HepG2 (cell line): ENCODE measurements around the gene HAUS1. TPM values are rescaled to one million over a fixed set of nuclear protein-coding genes. Genes with fewer than 3 reads are reported as not detected.

Source experiments
- ATAC-seq: fragments of 200-7000 bp; cut with Tn5 transposase; 3 replicates; pipeline ENCODE4 v1.9.1; 2020; ENCODE audit warnings: mild to moderate bottlenecking, moderate library complexity
- BruUV-seq: library from RNA; stranded (reverse); fragments of 400-500 nt; replicated peaks from 2 replicates; lab custom pipeline; 2021; lab: Mats Ljungman, UMichigan
- CTCF ChIA-PET: fragments of 300-600 bp; formaldehyde crosslinking; extraction: SDS; loops from one replicate; lab custom pipeline; 2021; ENCODE audit warnings: low total read pairs, inconsistent platforms, low intra/inter-chr PET ratio; lab: Yijun Ruan, JAX
- POLR2A ChIA-PET: fragments of 350-600 bp; sonication (Branson Sonifier 250); formaldehyde crosslinking; loops from one replicate; lab custom pipeline; 2020; ENCODE audit warnings: antibody characterized with exemption, inconsistent platforms; lab: Yijun Ruan, JAX
- DNase-seq: peaks from one replicate; pipeline ENCODE4 v3.0.0-alpha.2; 2015; ENCODE audit warnings: low spot score
- FAIRE-seq: peaks from 3 replicates; lab custom pipeline; 2011; peaks lifted over from hg19 to GRCh38; lab: Jason Lieb, UNC
- H2AFZ ChIP-seq: one replicate; pipeline ENCODE4 v1.6.1; 2011; ENCODE audit warnings: low read length, inconsistent platforms
- H3K27ac ChIP-seq: fragments of 300-600 bp; 3 replicates; pipeline ENCODE4 v1.8.0; 2011; ENCODE audit warnings: mixed run types, mild to moderate bottlenecking, mixed read lengths, low read length, inconsistent platforms; ENCODE audit not compliant: insufficient read depth; ENCODE audit errors: extremely low read length
- H3K27me3 ChIP-seq, 2 experiments: fragments of 200-600 bp in 1 of 2; 2 replicates in 1 of 2; 3 replicates in 1 of 2; pipeline versions ENCODE4 v1.6.0 to v1.8.0; 2011; ENCODE audit warnings: low read length in 2 of 2, mild to moderate bottlenecking in 2 of 2, moderate library complexity in 2 of 2, inconsistent platforms in 1 of 2; ENCODE audit not compliant: insufficient read depth in 2 of 2, control insufficient read depth in 1 of 2
- H3K36me3 ChIP-seq, 2 experiments: fragments of 200-600 bp in 1 of 2; replicated peaks in 1 of 2; 2 replicates in 1 of 2; 3 replicates in 1 of 2; pipeline versions ENCODE4 v1.5.1 to v1.8.0; 2011; ENCODE audit warnings: low read length in 2 of 2, inconsistent platforms in 1 of 2; ENCODE audit not compliant: insufficient read depth in 2 of 2, control insufficient read depth in 1 of 2
- H3K4me1 ChIP-seq: 2 replicates; pipeline ENCODE4 v1.5.1; 2012; ENCODE audit warnings: low read length, inconsistent platforms; ENCODE audit not compliant: insufficient read depth
- H3K4me2 ChIP-seq: 2 replicates; pipeline ENCODE4 v1.6.0; 2011; ENCODE audit warnings: low read depth, low read length, inconsistent platforms
- H3K4me3 ChIP-seq, 3 experiments: fragments of 200-600 bp in 1 of 3; sonication (generic), shearing (Covaris generic) in 1 of 3; replicated peaks in 1 of 3; 2 replicates each; pipeline ENCODE4 v1.5.1; 2011 to 2016; ENCODE audit warnings: low read length in 3 of 3, inconsistent platforms in 2 of 3, low read depth in 2 of 3, mild to moderate bottlenecking in 2 of 3, control low read depth in 1 of 3, mixed read lengths in 1 of 3; ENCODE audit not compliant: insufficient read depth in 1 of 3
- H3K79me2 ChIP-seq: one replicate; pipeline ENCODE4 v1.6.1; 2011; ENCODE audit warnings: low read length, inconsistent platforms; ENCODE audit not compliant: insufficient read depth
- H3K9ac ChIP-seq: 2 replicates; pipeline ENCODE4 v1.6.0; 2011; ENCODE audit warnings: mild to moderate bottlenecking, low read depth, low read length, inconsistent platforms; ENCODE audit not compliant: insufficient read depth
- H3K9me3 ChIP-seq: 2 replicates; pipeline ENCODE4 v1.5.1; 2012; ENCODE audit warnings: mild to moderate bottlenecking, low read length
- H4K20me1 ChIP-seq: 2 replicates; pipeline ENCODE4 v1.6.0; 2011; ENCODE audit warnings: inconsistent platforms, mild to moderate bottlenecking, low read length, moderate library complexity; ENCODE audit not compliant: insufficient read depth
- HNRNPH1 ChIP-seq: fragments of 200-400 bp; formaldehyde crosslinking; optimal IDR thresholded peaks from 2 replicates; pipeline ENCODE3; 2017; ENCODE audit warnings: mild to moderate bottlenecking, low read depth, low read length
- HOXD1 ChIP-seq: sonication (generic); formaldehyde crosslinking; IDR thresholded peaks from 2 replicates; pipeline ENCODE4 v1.5.0; 2020; ENCODE audit warnings: missing genetic modification reagents
- MEF2D ChIP-seq: sonication (generic); formaldehyde crosslinking; IDR thresholded peaks from 2 replicates; pipeline ENCODE4 v1.5.1; 2020; ENCODE audit warnings: mild to moderate bottlenecking, missing genetic modification reagents
- RAD21 ChIP-seq: fragments of 450-650 bp; formaldehyde crosslinking; IDR thresholded peaks from 2 replicates; pipeline ENCODE4 v1.5.0; 2020; ENCODE audit warnings: mild to moderate bottlenecking
- SMC3 ChIP-seq: IDR thresholded peaks from 2 replicates; pipeline ENCODE4 v1.6.1; 2011; ENCODE audit warnings: low read length, improper control_type of control experiment
- STAG1 ChIP-seq: sonication (generic); formaldehyde crosslinking; IDR thresholded peaks from 2 replicates; pipeline ENCODE4 v1.4.0; 2020; ENCODE audit warnings: missing genetic modification reagents
- ZNF766 ChIP-seq: sonication (generic); formaldehyde crosslinking; IDR thresholded peaks from 2 replicates; pipeline ENCODE4 v1.5.0; 2020; ENCODE audit warnings: missing genetic modification reagents, borderline replicate concordance
- ZNF879 ChIP-seq: sonication (generic); formaldehyde crosslinking; IDR thresholded peaks from 2 replicates; pipeline ENCODE4 v1.8.1; 2023; ENCODE audit warnings: missing genetic modification reagents
- WGBS: methylation state at CpG from one replicate; pipeline ENCODE4 v1.1.6; 2017; ENCODE audit warnings: low lambda C conversion rate; 5-methylcytosine and 5-hydroxymethylcytosine counted together
- in situ Hi-C: cut with HindIII; loops from 2 replicates; pipeline ENCODE4 v1.10.0; 2017; ENCODE audit warnings: low pct_unique_long_range_greater_than_20kb; ENCODE audit not compliant: extremely low pct_ligation_motif_present
- intact Hi-C: fragments of 100-400 bp; cut with micrococcal nuclease; formaldehyde crosslinking; loops from one replicate; pipeline ENCODE4 v1.10.0; 2022; ENCODE audit not compliant: unreplicated experiment
- polyA plus RNA-seq, 8 experiments: library from polyadenylated mRNA; depleted of rRNA in 3 of 8; stranded (reverse) in 7 of 8; unstranded in 1 of 8; fragments of >200 nt; fragmentation: Illumina TruSeq in 4 of 8; extraction: Trizol in 4 of 8; gene quantifications; 2 replicates each; pipeline versions ENCODE4 v1.2.1 to v1.2.3, GENCODE V29; 2011 to 2016; ENCODE audit warnings: low read depth in 4 of 8, missing spikeins in 1 of 8, mixed read lengths in 1 of 8; ENCODE audit not compliant: insufficient read depth in 1 of 8
- total RNA-seq, 5 experiments: library from RNA; depleted of rRNA; stranded (reverse); fragments of >200 nt; fragmentation: Illumina TruSeq; extraction: Trizol; gene quantifications; 2 replicates each; pipeline ENCODE4 v1.2.3, GENCODE V29; 2016; ENCODE audit warnings: low read depth in 1 of 5
- TF ChIP-seq, protein P1 (sequence below): sonication (generic); formaldehyde crosslinking; IDR thresholded peaks from 2 replicates; pipeline ENCODE4 v1.5.0; 2020; ENCODE audit warnings: mild to moderate bottlenecking, missing genetic modification reagents, moderate library complexity

Gene HAUS1
- total and polyA plus RNA-seq, 2 of the 13 experiments (the other 11 are each of a cell fraction or from before 2014, with no cell fraction given) = 20.6 to 59.2 TPM

DNA sequence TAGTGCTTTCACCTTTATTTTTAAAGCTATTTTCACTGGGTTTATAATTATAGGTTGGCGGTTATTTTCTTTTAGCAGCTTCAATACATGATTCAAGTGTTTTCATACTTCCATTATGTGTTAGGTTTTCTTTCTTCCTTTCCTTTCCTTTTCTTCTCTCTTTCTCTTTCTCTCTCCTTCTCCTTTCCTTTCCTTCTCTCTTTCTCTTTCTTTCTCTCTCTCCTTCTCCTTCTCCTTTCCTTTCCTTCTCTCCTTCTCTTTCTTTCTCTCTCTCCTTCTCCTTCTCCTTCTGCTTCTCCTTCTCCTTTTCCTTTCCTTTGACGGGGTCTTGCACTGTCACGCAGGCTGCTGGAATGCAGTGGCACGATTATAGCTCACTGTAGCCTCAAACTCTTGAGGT is 36.0 kb downstream of the HAUS1 start (continued):
- TF ChIP-seq HOXD1 (CRISPR knock-in tag) = no peak
- TF ChIP-seq ZNF766 (CRISPR knock-in tag) = no peak
- TF ChIP-seq ZNF879 (CRISPR knock-in tag) = no peak
- TF ChIP-seq, all 625 proteins: peak for 0

DNA sequence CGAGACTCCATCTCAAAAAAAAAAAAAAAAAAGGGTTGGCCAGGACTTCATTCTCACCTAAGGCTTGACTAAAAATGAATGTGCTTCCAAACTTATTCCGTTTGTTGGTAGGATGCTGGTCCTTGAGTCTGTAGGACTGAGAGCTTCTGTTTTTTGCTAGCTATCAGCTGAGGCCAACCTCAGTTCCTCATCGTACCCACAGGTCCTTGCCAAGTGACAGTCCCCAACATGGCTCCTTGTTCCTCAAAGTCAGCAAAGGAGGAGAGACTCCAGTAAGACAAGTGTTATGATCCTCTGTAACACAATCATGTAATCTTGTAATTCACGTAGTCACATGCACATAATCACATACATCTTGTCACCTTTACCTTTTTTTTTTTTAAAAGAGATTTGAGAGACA is 37.0 kb downstream of the HAUS1 start:
- H3K79me2 ChIP-seq = no peaks in the 10 kb centered on the region
- DNase-seq = no peak
- 91% methylated on average over 4 of the region's 4 CpGs for WGBS
- no peak overlapping the region for H3K9ac ChIP-seq
- no peak overlapping the region for H3K4me3 ChIP-seq
- no peak for ATAC-seq
- POLR2A ChIA-PET = no interaction called here
- FAIRE-seq = no peak
- in situ Hi-C loops (loop anchor here (10.0 to 25.0 kb wide), 2 partner anchors 346 to 514 kb away; partner anchors contain the start of gene LOXHD1), intact Hi-C loops (no loop called here)
- H4K20me1 ChIP-seq = no peaks in the 10 kb centered on the region
- no TSS peak for BruUV-seq
- no peak for TF ChIP-seq HNRNPH1
- no peaks in the 10 kb centered on the region for H3K4me1 ChIP-seq
- H3K4me2 ChIP-seq = no peak overlapping the region
- H3K27ac ChIP-seq = no peak overlapping the region
- H3K27me3 ChIP-seq = no peaks in the 10 kb centered on the region
- no peaks in the 10 kb centered on the region for H3K36me3 ChIP-seq
- no peak overlapping the region for H2AFZ ChIP-seq
- CTCF ChIA-PET = no interaction called here
- no peaks in the 10 kb centered on the region for H3K9me3 ChIP-seq

DNA sequence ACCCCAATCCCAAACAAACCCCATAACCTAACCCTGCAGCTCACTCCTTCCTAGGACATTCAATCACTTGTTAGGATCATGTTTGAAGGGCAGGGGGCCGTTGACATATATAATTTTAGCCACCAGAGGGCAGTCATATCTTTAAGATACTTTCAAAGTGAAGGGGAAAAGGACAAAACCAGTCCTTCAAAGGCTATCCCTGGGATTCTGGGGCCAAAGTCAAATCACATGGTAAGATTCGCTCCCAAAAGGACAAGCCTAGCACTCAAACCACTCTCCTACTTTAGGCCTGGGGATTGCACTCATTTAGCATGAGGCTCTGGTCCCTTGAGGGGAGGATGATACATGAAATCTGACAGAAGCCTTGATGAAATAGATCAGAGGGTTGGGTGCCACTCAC is 44.6 kb downstream of the HAUS1 start:
- Histone ChIP-seq H3K9ac (no peak overlapping the region), H2AFZ (no peak overlapping the region), H3K79me2 (no peaks in the 10 kb centered on the region), H3K4me3 (no peak overlapping the region), H3K4me1 (peaks cover 20% of the 10 kb centered on the region), H3K27ac (no peak overlapping the region), H3K27me3 (no peaks in the 10 kb centered on the region; a peak in 2 of 5 replicates)
- CTCF ChIA-PET = interaction anchor here (1.2 to 1.7 kb wide), 5 partner anchors 24 to 509 kb away, joined by 4 to 13 read pairs (median 7); a partner anchor contains a TSS
- POLR2A ChIA-PET = no interaction called here
- ATAC-seq (peak; percentile 81), DNase-seq (peak; percentile 59)
- in situ Hi-C loops = loop anchor here (10.0 to 25.0 kb wide), 2 partner anchors 338 to 506 kb away; partner anchors contain the start of gene LOXHD1
- intact Hi-C loops = loop anchor here (1.0 kb wide), 2 partner anchors 64 to 509 kb away; no protein-coding TSS in a partner anchor
- 0% methylated on average over 2 of the region's 2 CpGs for WGBS
- BruUV-seq = no TSS peak
- TF ChIP-seq RAD21 (0 out of 2 replicates have a peak, but pooled peaks have one; percentile 24), MEF2D (CRISPR knock-in tag) (no peak), SMC3 (peak; percentile 71), STAG1 (peak; percentile 77)
- TF ChIP-seq, protein P1, sequence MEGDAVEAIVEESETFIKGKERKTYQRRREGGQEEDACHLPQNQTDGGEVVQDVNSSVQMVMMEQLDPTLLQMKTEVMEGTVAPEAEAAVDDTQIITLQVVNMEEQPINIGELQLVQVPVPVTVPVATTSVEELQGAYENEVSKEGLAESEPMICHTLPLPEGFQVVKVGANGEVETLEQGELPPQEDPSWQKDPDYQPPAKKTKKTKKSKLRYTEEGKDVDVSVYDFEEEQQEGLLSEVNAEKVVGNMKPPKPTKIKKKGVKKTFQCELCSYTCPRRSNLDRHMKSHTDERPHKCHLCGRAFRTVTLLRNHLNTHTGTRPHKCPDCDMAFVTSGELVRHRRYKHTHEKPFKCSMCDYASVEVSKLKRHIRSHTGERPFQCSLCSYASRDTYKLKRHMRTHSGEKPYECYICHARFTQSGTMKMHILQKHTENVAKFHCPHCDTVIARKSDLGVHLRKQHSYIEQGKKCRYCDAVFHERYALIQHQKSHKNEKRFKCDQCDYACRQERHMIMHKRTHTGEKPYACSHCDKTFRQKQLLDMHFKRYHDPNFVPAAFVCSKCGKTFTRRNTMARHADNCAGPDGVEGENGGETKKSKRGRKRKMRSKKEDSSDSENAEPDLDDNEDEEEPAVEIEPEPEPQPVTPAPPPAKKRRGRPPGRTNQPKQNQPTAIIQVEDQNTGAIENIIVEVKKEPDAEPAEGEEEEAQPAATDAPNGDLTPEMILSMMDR (CRISPR knock-in tag) = peak; percentile 77
- TF ChIP-seq, all 625 proteins: peak for 4
- Histone ChIP-seq H3K9me3 (no peaks in the 10 kb centered on the region), H3K4me2 (no peak overlapping the region), H4K20me1 (no peaks in the 10 kb centered on the region), H3K36me3 (no peaks in the 10 kb centered on the region)
- FAIRE-seq = peak; percentile 86
